ENCODE results near the gene SLC6A2. TPM values are rescaled to one million over a fixed set of nuclear protein-coding genes. Genes with fewer than 3 reads are reported as not detected.

Gene SLC6A2
- total and polyA plus RNA-seq, 2 experiments from 2014 or later: 0.35 to 0.39 TPM

GRCh38 chr16:55730115-55730514 is 74.3 kb downstream of the SLC6A2 start (continued):
- TF ChIP-seq EZH2 (IDR thresholded peaks at IDR 0.05; ENCODE audit: low read depth, unreplicated experiment): no peak

GRCh38 chr16:55732496-55732895 is 76.7 kb downstream of the SLC6A2 start:
- H3K4me3 ChIP-seq: no peak overlapping the region
- no peak overlapping the region for H2AFZ ChIP-seq
- Mint-ChIP-seq H3K4me1 (no peaks in the 10 kb centered on the region), H3K36me3 (ENCODE audit: low read depth) (no peaks in the 10 kb centered on the region), H3K27me3 (ENCODE audit: insufficient read depth, low read depth, poor library complexity) (peaks cover 5% of the 10 kb centered on the region), H3K9me3 (peaks cover 3% of the 10 kb centered on the region), H3K27ac (no peak overlapping the region), H3K4me3 (no peak overlapping the region)
- DNase-seq (ENCODE audit: low spot score) (no peak), ATAC-seq (no peak)
- no peak overlapping the region for H3K27ac ChIP-seq (ENCODE audit: low read depth)
- H3K9me2 ChIP-seq (ENCODE audit: insufficient read depth): peaks cover 6% of the 10 kb centered on the region; the same call in 1 of the 2 replicates
- no peaks in the 10 kb centered on the region for H3K27me3 ChIP-seq (ENCODE audit: insufficient read depth)
- H3K4me1 ChIP-seq (ENCODE audit: insufficient read depth): no peaks in the 10 kb centered on the region
- H3F3A ChIP-seq (replicated peaks; ENCODE audit: low read depth): no peaks in the 10 kb centered on the region
- H4K20me1 ChIP-seq (replicated peaks; ENCODE audit: insufficient read depth): no peaks in the 10 kb centered on the region
- H3K79me2 ChIP-seq (replicated peaks; ENCODE audit: insufficient read depth): no peaks in the 10 kb centered on the region
- TF ChIP-seq ZNF114 (CRISPR knock-in tag; IDR thresholded peaks at IDR 0.05) (no peak), STAT1 (IDR thresholded peaks at IDR 0.05; ENCODE audit: unreplicated experiment) (no peak), JUNB (IDR thresholded peaks at IDR 0.05; ENCODE audit: unreplicated experiment) (no peak), REST (IDR thresholded peaks at IDR 0.05; ENCODE audit: unreplicated experiment) (no peak), ZNF331 (CRISPR knock-in tag; IDR thresholded peaks at IDR 0.05; ENCODE audit: low read depth) (no peak), CREB1 (CRISPR knock-in tag; IDR thresholded peaks at IDR 0.05; ENCODE audit: low read depth) (no peak), ETS1 (IDR thresholded peaks at IDR 0.05) (no peak), POLR2AphosphoS5 (IDR thresholded peaks at IDR 0.05; ENCODE audit: low read depth) (no peak)
- no peak overlapping the region for H3K4me2 ChIP-seq
- no peaks in the 10 kb centered on the region for H3K36me3 ChIP-seq (ENCODE audit: insufficient read depth)

GRCh38 chr16:55734665-55735064 is 78.9 kb downstream of the SLC6A2 start:
- H3K4me1 Mint-ChIP-seq: no peaks in the 10 kb centered on the region
- Histone ChIP-seq H4K20me1 (replicated peaks; ENCODE audit: insufficient read depth) (no peaks in the 10 kb centered on the region), H3K36me3 (ENCODE audit: insufficient read depth) (no peaks in the 10 kb centered on the region), H2AFZ (no peak overlapping the region), H3K27ac (ENCODE audit: low read depth) (no peak overlapping the region), H3K79me2 (replicated peaks; ENCODE audit: insufficient read depth) (no peaks in the 10 kb centered on the region), H3K4me3 (no peak overlapping the region), H3K9me2 (ENCODE audit: insufficient read depth) (peaks cover 6% of the 10 kb centered on the region; the same call in 1 of the 2 replicates), H3K4me2 (no peak overlapping the region), H3K4me1 (ENCODE audit: insufficient read depth) (no peaks in the 10 kb centered on the region), H3F3A (replicated peaks; ENCODE audit: low read depth) (no peaks in the 10 kb centered on the region), H3K27me3 (ENCODE audit: insufficient read depth) (no peaks in the 10 kb centered on the region)
- TF ChIP-seq ZNF462 (CRISPR knock-in tag; IDR thresholded peaks at IDR 0.05) (no peak), EZH2phosphoT487 (IDR thresholded peaks at IDR 0.05; ENCODE audit: unreplicated experiment) (no peak)
- no peaks in the 10 kb centered on the region; the same call in 1 of the 3 replicates for H3K9me3 Mint-ChIP-seq
- H3K4me3 Mint-ChIP-seq: no peak overlapping the region
- no peak overlapping the region for H3K27ac Mint-ChIP-seq
- ATAC-seq (no peak), DNase-seq (ENCODE audit: low spot score) (no peak)
- no peaks in the 10 kb centered on the region for H3K36me3 Mint-ChIP-seq (ENCODE audit: low read depth)
- H3K27me3 Mint-ChIP-seq (ENCODE audit: insufficient read depth, low read depth, poor library complexity): peaks cover 5% of the 10 kb centered on the region
